NB4 (cell line): Measurements from ENCODE around the gene FRMD4B.

Experiments used
- DNase-seq: peaks from one replicate; pipeline ENCODE4 v3.0.0; 2010; ENCODE audit warnings: low read depth
- H3K4me3 ChIP-seq: one replicate; pipeline ENCODE4 v1.5.1; 2011; ENCODE audit warnings: mild to moderate bottlenecking, low read depth, low read length, moderate library complexity
- CTCF ChIP-seq: IDR thresholded peaks from one replicate; pipeline ENCODE4 v1.5.1; 2012; ENCODE audit warnings: low read depth, low read length
- MAX ChIP-seq: IDR thresholded peaks from 2 replicates; pipeline ENCODE4 v1.6.1; 2011; ENCODE audit warnings: low read depth, low read length
- MYC ChIP-seq: IDR thresholded peaks from 2 replicates; pipeline ENCODE4 v1.6.1; 2011; ENCODE audit warnings: low read depth, low read length
- POLR2A ChIP-seq: IDR thresholded peaks from 2 replicates; pipeline ENCODE4 v1.6.1; 2011; ENCODE audit warnings: mild to moderate bottlenecking; ENCODE audit not compliant: insufficient read length; ENCODE audit errors: extremely low read depth

FRMD4B gene

GRCh38 chr3:69417541-69418078, 31.7 kb upstream of the FRMD4B start:
- H3K4me3 ChIP-seq = no peak overlapping the region
- no peak for DNase-seq
- no peak for TF ChIP-seq POLR2A
- TF ChIP-seq CTCF = no peak
- no peak for TF ChIP-seq MAX
- no peak for TF ChIP-seq MYC

- DNase-seq = no peak
- no peak overlapping the region for H3K4me3 ChIP-seq
- TF ChIP-seq CTCF (no peak), MYC (no peak), POLR2A (no peak), MAX (no peak)
Observed at GRCh38 chr3:69413551-69414207, 27.8 kb upstream of the FRMD4B start.

- no peak for TF ChIP-seq MYC
- no peak for TF ChIP-seq CTCF
- no peak for TF ChIP-seq POLR2A
- no peak for TF ChIP-seq MAX
- no peak for DNase-seq
Observed at GRCh38 chr3:69411346-69411745, 25.5 kb upstream of the FRMD4B start.

GRCh38 chr3:69410301-69410700, 24.4 kb upstream of the FRMD4B start:
- H3K4me3 ChIP-seq = no peak overlapping the region
- peak; percentile 85 for TF ChIP-seq CTCF
- TF ChIP-seq MAX = no peak
- peak; percentile 60 for DNase-seq

More at GRCh38 chr3:69411346-69411745, 25.5 kb upstream of the FRMD4B start:
- no peak overlapping the region for H3K4me3 ChIP-seq

GRCh38 chr3:69409831-69410230, 23.9 kb upstream of the FRMD4B start:
- TF ChIP-seq MYC (no peak), CTCF (no peak), POLR2A (no peak)
- H3K4me3 ChIP-seq = no peak overlapping the region
- no peak for DNase-seq

- no peak overlapping the region for H3K4me3 ChIP-seq
- TF ChIP-seq CTCF (no peak), MYC (no peak), POLR2A (no peak)
- no peak for DNase-seq
Observed at GRCh38 chr3:69409011-69409410, 23.1 kb upstream of the FRMD4B start.
